Medulla oblongata (tissue), 1 donor: ENCODE measurements around the gene CD22.
A peak's percentile ranks its signal among the peaks of the same experiment; 100 is the strongest.

Experiments used
- DNase-seq: peaks from one replicate; pipeline ENCODE4 v3.0.0-alpha.2; 2015; ENCODE audit errors: extremely low spot score

CD22 gene

DNA sequence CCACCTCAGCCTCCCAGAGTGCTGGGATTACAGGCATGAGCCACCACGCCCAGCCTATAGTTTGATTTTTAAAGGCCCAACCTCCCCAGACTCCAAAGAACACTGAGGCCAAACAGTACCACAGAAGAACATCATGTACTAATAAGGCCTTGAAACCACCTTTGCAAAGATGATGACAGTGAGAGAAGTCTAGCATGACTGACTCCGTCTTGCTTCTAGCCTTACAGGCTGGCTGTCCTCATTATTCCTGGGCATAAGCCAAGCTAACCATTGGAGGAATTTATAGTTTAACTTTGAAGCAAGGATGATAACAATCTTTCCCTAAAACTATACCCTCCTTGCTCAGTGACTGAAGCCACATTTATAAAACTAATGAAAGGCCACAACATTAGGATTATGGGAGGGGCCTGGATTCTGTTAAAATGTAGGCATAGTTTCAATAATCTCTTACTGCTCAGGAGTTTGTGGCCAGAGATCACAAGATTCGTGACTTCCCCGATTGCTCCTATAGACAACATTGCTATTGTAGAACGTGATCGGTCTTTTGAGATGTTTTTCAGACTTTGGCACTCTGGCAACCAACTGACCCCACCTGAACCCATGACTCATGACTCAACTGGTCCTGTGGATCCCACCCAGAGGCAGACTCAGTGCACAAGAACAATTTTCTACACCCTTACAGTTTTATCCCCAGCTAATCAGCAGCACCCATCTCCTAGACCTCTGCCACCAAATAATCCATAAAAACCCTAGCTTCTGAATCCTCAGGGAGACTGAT lies 59.5 kb downstream of the CD22 start:
- no peak for DNase-seq

DNA sequence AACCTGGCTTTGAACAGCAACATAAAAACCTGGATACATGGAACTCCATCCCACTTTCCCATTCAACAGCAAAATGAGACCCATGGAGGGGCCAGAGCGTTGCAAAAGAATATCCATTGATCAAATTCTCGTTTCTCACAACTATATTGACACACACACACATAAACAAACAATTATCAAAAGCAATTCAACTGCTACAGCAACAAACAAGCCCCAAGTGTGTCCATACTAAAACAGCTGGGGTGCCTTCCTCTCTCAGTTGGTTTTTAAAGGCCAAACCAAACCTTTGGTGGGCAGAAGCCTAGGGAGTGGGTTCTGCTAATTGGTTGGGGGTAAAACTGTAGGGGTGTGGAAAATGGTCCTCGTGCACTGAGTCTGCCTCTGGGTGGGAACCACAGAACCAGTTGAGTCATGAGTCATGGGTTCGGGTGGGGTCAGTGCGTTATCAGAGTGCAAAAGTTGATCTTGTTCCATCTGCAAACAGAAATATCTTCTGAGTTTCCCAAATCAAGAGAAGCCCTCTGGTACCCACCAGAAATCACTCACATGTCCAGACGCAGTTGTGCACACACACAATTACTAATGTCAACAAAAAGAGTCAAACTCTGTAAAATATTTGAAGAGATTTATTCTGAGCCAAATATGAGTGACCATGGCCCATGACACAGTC lies 60.3 kb downstream of the CD22 start:
- no peak for DNase-seq

DNA sequence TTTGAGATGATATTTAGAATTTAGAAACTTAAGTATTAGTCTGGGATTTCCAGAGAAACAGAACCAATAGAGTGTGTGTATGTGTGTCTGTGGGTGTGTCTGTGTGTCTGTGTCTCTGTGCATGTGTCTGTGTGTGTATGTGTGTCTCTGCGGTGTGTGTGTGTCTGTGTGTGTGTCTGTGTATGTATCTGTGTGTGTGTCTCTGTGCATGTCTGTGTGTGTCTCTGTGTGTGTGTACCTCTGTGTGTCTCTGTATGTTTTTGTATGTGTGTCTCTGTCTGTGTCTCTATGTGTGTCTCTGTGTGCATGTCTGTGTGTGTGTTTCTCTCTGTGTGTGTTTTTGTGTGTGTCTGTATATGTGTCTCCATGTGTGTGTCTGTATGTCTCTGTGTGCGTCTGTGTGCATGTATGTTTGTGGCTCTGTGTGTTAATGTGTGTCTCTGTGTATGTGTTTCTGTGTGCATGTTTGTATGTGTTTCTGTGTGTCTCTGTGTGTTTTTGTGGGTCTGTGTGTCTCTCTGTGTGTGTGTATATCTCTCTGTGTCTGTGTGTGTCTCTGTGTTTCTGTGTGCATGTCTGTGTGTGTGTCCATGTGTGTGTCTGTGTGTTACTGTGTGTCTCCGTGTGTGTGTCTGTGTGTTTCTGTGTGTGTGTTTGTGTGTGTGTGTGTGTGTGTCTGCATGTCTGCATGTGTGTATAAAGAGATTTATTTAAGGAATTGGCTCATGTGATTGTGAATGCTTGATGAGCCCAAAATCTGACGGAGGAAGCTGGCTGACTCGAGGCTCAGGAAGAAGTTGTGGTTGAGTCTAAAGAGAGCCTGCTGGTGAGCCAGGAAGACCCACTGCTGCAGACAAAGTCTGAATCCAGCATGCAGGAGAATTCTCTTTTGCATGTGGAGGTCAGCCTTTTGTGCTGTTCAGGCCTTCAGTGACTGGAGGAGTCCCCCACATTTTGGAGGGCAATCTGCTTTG lies 64.0 kb downstream of the CD22 start:
- peak; percentile 5 for DNase-seq

DNA sequence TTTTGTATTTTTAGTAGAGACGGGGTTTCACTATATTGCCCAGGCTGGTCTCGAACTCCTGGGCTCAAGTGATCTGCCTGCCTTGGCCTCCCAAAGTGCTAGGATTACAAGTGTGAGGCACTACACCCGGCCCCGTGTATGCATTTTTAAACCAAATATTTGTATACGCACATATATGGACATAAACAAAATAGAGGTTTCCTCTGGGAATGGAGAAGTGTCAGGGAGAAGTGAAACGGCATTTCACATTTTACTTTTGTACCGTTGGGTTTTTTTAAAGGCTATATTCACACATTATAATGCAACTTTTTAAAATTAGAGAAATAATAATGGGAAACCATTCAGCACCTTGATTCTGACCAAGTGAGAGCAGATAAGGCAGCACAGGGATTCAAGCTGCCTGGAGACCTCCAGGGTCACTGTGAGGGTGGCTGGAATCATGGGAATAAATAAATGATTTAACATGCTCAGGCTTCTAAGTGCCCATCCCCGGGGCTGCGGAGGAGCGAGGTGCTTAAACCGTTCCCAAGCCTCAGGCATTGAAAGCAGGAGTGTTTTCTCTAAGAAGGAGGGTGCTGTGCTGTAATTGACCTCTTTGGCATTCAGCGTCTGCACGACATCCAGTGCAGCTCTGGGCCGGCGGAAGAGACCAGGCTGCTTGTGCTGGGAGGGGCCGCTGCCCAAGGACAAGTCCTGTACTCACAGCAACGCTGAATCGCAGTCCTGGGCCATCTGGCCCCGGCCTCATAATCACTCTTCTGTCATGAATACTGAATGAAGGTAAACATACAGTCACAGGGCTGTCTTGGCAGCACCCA lies 66.6 kb downstream of the CD22 start:
- DNase-seq = peak; percentile 7

DNA sequence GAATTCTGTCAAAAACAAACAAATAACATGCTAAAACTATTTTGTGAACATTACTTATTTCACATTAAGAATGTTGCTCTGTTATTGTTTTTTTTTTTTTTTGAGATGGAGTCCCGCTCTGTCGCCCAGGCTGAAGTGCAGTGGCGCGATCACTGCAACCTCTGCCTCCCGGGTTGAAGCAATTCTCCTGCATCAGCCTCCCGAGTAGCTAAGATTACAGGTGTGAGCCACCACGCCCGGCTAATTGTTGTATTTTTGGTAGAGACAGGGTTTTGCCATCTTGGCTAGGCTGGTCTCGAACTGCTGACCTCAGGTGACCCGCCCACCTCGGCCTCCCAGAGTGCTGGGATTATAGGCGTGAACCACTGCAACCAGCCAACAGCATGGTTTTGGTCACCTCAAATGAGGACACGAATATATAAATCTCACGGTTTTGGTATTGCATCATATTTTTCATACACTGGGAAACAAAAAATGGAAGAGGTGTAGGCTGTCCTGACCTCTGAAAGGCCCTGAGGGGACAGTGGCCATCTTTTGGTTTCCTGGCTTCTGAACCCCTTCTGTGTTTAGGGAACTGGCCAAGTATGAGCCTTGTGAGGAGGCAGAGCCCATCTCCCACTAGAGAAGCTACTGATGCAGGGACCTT lies 67.4 kb downstream of the CD22 start:
- DNase-seq = no peak
